HG03280 (cell line): ENCODE data around the gene ATG101.

Experiments
- ATAC-seq: cut with Tn5 transposase; IDR thresholded peaks from one replicate; pipeline ENCODE4 v1.9.1; 2021; ENCODE audit warnings: mild to moderate bottlenecking, moderate library complexity; ENCODE audit not compliant: unreplicated experiment

Gene ATG101

DNA sequence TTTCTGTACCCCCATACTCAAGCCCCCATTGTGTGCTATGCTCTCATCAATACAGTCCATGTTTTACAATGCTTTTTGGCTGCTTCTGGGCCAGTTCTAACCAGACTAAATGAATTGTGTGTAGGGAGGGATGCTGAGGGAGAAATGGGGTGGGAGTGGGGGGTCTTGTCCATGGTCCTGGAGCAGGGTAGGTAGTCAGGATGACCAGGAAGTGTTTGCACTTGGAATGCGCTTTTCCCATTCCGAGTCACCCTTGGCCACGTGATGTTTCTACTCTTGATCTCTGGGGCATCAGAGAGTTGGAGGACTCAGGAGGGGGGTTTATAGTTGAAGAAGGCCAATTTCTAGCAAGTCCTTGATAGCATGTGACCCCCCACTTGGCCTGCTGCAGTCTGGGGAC lies 8.5 kb downstream of the ATG101 start:
- no peak for ATAC-seq

DNA sequence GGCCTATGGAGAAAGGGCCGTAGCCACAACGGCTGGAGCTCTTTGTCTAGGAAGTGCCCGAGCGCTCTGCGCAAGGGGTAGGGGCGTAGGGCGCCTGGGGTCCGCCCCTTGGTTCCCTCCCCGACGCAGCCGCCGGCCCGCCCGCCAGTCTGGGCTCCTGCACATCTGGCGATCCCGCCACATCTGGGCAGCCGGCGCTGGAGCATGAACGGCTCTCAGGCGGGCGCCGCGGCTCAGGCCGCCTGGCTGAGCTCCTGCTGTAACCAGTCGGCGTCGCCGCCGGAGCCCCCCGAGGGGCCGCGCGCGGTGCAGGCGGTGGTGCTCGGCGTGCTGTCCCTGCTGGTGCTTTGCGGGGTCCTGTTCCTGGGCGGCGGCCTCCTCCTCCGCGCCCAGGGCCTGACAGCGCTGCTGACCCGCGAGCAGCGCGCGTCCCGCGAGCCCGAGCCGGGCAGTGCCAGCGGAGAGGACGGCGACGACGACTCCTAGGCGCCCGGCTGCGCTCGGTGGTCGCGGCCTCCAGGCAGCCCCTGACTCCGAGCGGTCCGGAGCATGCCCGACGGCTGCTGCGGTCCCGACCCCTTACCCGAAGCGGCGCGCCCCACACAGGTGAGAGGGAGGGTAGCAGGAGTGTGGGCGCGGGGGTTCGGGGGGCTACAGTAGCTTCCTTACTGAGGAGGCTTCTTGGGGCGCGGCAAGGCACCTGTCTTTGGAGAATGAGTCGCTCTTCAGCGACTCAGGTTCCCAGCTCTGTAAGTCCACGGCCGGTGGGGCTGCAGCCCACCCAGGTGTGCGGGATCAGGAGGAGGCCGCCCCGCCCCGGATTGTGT lies 10.0 kb downstream of the ATG101 start, which contains the start of gene SMIM41:
TSS of gene SMIM41 (plus strand) at position 129 of the 827 bp plus-strand sequence. CDS start at position 205, 76 bp downstream.
- ATAC-seq = no peak

DNA sequence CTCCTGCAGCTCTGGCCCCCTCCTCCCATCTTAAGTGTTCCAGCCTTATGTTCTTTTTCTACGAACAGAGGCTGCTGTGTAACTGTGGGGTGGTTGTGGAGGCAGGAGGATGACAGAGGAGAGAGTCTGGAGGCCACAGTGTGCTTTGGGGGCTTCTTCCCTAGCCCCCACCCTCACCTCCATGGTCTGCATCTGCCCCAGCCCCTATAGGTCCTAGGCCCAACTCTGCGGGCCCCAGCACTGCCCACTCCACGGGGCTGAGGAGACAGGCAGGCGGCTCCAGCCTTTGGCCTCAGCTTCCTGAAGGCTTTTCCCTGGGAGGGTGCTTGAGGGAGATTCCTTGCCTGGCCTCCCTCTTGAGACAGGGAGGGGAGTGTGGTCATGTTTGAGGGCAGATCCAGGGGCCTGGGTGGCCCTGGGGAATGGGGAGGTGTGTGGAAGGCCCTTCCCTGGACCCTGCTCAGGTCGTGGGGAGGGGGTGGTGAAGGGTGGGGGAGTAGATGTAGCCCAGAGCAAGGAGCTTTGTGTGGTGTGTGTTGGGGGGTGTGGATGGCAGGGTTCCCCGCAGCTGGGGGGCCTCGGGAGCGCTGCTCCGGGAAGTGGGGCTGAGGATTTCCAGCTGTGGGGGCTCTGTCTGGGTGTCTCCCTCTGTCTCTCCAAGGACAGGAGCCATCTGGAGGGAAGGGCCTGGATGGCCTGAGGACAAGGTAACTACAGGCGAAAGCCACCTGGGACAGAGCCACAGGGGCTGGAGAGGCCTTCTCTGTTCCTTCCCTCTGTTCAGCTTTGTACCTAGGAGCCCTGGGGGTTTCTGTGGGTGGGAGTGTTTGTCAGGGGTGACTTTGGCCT lies 10.8 kb downstream of the ATG101 start:
- no peak for ATAC-seq

DNA sequence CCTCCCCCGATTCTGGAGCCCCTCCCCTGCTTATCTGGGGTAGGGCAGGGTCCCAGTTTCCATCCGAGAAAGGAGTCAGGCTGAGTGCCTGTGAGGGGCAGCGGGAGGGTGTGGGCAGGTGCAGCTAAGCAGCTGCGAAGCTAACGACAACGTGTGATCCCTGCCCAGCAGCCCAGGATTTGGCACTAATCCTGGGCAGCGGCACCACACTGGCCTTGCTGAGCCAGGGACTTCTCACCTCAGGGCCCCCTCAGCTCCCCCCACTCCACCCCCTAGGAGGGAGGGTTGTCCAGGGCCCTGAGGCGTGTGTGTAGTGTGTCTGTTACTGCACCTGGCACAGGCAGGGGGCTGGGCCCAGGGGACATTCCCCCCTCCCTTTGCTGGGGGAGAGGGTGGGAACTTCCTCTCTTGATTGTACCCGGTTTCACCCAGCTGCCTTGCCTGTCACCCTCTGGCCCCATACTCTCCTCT lies 11.5 kb downstream of the ATG101 start:
- no peak for ATAC-seq

DNA sequence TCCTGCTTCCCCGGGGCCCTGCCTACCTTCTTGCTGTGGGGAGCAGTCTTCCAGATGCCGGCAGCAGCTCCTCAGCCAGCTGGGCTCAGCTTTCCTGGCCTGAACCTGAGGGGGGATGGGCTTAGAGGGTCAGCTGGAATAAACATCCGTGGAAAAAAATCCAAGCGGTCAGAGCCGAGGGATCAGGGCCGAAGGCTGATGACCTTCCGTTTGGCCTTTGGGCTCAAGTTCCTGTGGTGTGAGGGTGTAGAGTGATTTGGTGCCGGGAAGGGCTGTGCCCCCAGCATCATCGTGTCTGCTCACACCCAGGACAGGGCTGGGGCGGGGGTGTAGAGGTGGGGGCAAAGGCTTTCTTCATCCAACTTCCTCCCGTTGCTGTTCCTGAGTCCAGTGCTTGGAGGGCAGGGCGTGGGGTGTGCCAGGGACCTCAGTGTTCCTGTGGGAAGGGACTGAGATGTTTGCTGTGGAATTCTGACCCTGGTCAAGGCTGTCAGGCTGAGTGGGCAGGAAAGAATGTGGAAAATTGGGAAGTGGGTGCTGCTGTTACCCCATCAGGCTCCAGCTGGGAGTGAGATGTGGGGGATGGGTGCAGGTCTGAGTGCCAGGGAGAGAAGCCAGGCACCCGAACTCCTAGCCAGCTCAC lies 12.4 kb downstream of the ATG101 start:
- no peak for ATAC-seq

DNA sequence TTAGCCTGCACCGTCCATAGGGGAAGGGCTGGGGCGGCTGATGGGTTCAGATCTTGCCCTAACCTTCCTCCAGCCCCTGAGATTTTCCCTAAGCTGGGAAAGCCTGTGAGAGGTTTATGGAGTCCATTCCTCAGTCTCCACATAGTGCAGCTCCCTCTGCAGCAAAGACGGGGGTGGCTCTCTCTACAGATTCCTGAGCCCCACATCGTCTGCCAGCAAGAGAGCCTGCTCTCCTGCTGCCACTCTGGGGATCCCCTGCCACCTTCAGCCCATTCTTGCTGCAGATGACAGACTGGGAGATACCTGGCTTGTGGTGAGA lies 12.8 kb downstream of the ATG101 start:
- no peak for ATAC-seq

DNA sequence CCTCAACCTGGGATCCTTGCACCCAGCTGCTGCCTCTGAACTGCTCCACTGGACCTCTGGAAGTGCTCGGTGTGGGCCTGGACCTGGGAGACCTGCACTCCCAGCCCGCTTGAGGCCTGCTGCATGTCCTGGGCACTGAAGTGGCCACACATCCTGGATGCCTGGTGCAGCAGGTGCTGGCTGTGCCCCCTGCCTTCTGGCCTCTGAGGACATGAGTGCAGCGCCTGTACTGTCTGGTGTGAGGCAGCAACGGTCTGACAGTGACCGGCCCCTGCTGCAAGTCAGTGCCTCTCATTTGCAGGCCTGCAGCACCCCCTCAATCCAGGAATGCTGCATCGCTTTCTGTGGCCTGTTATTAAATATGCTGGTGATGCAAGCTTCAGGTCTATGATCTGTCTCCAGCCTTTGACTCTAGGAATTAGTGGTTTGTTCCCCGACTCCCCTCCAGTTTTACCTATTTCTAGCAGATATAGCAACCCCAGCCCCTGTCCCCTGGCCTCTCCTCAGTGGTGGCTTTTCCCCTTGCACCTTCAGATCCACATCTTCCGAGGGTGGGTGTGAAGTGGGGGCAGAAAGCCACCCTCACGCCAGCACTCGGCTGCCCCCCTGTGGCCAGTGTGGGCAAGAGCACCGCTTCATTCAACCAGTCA lies 13.3 kb downstream of the ATG101 start:
- peak; percentile 47 for ATAC-seq

DNA sequence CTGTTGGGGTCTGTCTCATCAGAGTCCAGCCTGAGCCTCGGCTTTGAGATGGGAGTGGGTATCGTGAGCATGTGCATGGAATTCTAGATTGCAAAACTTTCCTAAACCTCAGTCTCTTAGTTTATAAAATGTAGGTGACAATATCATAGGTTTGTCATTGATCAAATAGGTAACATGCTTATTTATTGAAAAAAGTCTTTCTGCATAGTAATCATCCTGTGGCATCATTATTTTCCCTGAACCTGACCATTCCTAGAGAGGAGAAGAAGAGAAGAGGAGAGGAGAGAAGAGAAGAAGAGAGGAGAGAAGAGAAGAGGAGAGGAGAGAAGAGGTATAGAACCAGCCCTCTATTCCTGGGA lies 13.8 kb downstream of the ATG101 start:
- ATAC-seq = no peak

DNA sequence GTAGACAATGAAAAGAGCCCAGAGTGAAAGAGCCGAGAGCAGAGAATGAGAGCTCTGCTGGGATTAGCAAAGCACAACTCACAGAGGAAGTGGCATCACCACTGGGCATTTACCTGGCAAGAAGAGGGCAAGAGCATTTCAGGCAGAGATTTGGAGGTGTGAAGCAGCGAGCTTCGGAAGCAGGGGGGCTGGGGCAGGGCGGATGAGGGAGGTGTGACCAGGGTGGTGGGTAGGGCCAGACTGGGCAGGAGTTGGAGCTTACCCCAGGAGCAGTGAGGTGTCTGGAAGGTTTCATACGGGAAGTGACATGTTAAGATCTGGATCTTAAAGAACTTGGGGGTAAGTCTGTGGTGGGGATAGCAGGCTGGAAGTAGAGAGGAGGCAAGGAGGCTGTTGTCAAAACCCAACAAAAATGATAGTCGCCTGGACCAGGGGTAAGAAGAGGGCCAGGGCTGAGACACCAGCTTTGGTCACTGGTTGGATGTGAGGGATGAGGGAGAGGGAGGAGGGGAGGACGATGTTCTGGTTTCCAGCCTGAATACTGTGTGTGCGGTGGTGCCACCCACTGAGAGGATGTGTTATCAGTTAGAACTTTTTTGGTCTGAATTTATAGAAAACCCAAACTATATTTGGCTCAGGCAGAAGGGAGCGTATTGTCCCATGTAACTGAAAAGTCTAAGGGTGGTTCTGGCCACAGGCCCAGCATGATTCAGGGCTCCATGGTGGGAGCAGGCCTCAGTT lies 14.9 kb downstream of the ATG101 start:
- no peak for ATAC-seq

DNA sequence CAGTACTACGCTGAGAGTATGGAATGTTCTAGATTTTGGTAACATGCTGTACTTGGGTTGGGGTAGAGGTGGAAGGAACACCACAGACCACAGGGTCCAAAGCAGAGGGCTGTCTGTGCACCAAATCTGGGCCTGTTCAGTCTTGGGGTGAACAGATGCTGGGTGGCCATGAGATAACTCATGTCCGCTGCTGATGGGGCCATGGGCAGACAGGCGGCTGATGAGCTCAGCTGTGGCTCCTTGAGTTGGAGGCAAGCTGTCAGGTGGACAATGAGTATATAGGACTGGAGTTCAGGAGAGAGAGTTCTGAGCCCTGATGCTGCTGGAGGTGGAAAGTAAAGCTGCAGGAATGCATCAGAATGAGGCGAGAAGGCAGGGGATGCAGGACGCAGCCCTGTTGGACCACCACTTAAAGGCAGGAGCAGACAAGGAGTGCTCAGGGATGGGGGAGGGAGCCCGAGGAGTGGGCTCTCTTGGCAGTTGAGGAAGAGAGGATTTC lies 16.0 kb downstream of the ATG101 start:
- no peak for ATAC-seq

DNA sequence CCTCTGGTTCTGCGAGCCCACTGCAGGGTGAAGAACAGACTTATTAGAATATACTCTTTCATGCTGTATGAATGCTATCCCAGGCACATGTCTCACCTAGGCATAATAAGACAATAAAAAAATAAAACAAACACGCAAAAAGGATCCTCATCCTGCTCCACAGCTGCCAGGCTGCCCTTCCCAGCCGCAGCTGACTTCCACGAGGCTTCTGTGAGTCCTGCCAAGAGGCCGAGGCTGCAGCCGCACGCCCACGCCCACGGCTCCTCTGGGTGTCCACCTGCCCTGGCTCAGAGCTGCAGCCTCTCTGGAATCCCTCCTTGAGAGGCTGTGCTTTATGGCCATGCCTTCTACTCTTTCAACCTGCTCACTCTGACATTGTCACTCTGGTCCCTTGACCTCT lies 16.6 kb downstream of the ATG101 start:
- ATAC-seq = no peak

DNA sequence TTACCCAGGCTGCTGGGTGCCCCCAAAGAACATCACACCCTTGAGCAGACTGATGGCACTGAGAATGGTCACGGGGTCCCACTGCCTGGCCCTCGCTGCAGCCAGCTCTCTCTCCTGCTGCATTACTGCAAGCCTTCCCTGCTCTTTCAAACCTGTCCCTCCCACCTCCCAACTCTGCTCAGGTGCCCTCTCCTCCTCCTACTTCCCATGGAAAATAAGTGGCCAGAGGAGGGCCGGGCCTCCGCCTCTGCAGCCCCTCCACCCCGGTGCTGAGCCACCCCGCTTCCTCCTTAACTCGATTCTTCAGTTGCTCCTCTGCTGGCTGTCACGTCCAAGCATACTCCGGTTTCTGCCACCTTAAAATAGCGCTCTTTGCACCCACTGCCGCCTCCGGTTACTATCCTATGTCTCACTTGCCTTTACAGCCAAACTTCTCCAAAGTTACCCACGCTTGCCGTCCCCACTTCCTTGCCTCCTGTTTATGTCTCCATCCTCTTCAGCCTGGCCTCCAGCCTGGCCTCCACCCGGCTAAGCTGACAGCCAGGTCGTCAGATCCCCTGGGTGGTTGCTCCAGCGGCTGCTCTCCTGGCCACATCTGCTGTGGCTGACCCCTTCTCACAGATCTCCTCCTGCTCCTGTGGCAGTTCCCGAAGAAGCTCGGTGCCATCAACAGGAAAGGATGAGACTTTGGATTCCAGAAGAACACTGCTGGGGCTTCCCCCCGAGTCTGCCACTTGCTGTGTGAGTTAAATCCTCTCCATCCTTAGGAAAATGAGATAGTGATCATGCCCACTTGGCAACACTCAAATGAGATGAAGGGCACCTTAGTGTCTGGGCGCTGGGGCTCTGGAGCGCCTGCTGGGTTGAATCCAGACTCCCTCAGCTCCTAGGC lies 17.4 kb downstream of the ATG101 start:
- ATAC-seq = no peak

DNA sequence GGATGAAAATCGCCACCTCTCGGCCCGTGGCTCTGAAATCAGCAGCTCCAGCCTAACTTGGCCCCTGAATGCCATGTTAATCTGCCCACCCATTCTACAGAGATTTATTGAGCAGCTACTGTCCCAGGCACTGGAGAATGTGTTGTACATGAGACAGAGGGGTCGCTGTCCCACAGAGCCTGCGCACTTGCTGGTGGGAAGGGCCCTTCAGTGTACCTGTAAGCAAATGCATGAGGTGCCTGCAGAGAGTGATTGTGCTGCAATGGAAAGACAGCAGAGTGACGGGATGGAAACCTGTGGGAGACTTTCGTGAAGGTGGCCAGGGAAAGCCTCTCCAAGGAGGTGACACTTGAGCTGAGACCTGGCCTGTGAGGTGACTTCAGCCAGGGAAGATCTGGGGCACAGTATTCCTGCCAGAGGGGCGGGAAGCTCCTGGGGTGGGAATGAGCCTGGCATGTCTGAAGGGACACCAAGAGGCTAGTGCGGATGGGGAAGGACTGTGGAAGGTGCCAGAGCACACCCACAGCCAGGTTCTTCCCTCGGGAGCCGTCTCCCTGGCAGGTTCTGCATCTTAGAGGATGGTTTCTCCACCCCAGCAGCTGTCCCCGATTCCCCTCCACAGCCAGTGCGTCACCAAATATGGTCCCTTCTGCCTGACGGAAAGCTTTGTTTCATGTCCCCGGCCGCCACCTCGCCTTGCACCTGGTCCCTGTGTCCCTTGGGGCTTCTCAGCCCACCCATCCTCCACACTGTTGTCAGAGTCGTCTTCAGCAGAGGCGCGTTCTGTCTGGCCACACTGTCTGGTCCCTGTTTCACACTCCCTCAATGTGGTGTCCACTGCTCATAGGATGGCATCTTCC lies 18.4 kb downstream of the ATG101 start:
- no peak for ATAC-seq

DNA sequence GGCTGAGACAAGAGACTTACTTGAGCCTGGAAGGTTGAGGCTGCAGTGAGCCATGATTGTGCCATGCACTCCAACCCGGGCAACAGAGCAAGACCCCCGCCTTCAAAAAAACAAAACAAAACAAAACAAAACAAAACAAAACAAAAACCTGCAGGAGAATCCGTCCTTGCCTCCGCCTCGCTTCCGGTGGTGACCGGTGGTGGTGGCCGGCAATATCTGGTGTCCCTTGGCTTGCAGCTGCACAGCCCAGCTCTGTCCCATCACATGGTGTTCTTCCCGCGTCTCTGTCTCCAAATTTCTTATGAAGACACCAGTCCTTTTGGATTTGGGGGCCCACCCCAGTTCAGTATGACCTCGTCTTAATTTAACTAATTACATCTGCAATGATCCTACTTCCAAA lies 19.7 kb downstream of the ATG101 start:
- no peak for ATAC-seq

DNA sequence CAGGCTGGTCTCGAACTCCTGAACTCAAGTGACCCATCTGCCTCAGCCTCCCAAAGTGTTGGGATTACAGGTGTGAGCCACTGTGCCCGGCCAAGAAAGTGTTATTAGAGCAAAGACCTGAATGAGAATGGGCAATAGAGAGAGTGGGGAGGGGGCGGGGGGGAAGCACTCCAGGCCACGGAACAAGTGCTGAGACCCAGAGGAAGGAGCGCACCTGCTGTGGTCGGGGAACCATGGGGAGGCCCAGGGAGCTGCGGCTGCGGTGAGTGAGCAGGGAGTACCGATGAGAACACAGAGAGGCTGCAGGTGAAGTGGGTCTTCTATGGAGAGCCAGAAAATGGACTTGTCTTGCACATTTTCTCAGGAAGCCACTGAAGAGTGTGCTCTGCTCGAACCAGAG lies 20.5 kb downstream of the ATG101 start:
- no peak for ATAC-seq

DNA sequence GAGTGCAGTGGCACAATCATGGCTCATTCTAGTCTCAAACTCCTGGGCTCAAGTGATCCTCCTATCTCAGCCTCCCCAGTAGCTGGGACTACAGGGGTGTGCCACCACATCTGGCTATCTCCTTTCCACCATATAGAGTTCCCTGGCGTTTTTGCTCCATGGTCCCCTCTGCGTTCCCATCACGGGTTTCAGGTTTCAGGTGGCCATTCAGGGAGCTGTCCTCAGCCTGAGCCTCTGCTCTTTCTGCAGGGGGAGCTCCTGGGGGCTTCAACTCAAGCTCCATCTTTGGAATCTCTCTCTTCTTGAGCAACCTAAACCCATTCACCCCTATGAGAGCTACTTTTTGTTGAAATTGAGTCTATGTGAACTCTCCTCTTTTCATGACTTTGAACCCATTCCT lies 21.3 kb downstream of the ATG101 start:
- ATAC-seq = no peak

DNA sequence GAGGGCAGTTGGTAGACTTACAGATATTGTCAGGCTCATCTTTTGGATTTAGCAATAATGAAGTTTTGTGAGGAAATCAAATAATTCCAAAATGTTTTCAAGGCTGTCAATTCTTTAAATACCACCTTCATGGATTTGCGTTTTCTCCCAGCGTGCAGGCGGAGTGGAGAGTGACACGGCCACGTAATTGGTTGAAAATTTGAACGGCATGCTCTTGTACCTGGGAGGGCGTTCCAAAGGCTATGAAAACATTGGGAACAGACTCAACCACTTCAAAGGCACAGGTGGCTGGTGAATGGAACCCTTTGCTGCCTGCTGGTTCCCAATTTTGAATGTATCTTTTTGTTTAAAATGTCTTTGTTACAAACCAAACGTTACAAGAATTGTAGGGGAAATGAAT lies 22.1 kb downstream of the ATG101 start:
- ATAC-seq = no peak

DNA sequence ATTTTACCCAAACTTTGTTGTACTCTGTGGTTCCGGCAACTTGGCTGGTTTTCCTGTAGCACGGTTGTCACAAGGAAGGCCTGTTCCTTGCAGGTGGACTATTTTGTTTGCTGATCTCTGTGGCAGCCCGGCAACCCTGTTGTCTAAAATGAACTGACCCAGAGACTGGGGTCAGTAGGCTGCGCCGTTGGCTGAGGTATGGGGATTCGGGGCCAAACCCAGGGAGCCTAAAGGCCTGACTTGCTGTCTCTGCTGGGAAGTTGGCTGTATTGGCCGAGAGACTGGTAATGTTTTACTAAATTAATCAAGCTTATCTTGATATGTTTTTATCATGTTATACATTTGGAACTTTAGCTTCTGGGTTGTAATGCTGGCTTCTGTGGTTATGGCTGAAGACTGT lies 23.6 kb downstream of the ATG101 start:
- ATAC-seq = no peak
